Osteocyte (in vitro differentiated cells): ENCODE measurements around the gene DSE. TPM values are rescaled to one million over a fixed set of nuclear protein-coding genes. Genes with fewer than 3 reads are reported as not detected.

Experiments used
- DNase-seq: peaks from one replicate; pipeline ENCODE4 v3.0.0; 2021; ENCODE audit warnings: mixed read lengths; ENCODE audit not compliant: unreplicated experiment; ENCODE audit errors: extremely low spot score
- H3K27ac Mint-ChIP-seq: one replicate; pipeline ENCODE4 v1.8.0; 2021; ENCODE audit warnings: mild to moderate bottlenecking, mixed read lengths; ENCODE audit not compliant: unreplicated experiment
- H3K27me3 Mint-ChIP-seq: one replicate; pipeline ENCODE4 v1.8.0; 2021; ENCODE audit warnings: mixed read lengths; ENCODE audit not compliant: unreplicated experiment
- H3K36me3 Mint-ChIP-seq: one replicate; pipeline ENCODE4 v1.8.0; 2021; ENCODE audit warnings: mixed read lengths; ENCODE audit not compliant: unreplicated experiment
- H3K4me1 Mint-ChIP-seq: one replicate; pipeline ENCODE4 v1.8.0; 2021; ENCODE audit warnings: mixed read lengths; ENCODE audit not compliant: unreplicated experiment
- H3K4me3 Mint-ChIP-seq: one replicate; pipeline ENCODE4 v1.8.0; 2021; ENCODE audit warnings: mild to moderate bottlenecking, moderate library complexity, mixed read lengths; ENCODE audit not compliant: unreplicated experiment
- H3K9me3 Mint-ChIP-seq: one replicate; pipeline ENCODE4 v1.8.0; 2021; ENCODE audit warnings: mixed read lengths; ENCODE audit not compliant: unreplicated experiment
- total RNA-seq: library from RNA; stranded (reverse); gene quantifications from 2 replicates; pipeline ENCODE4 v1.2.1, GENCODE V29; 2021
- TF ChIP-seq, protein P1 (sequence below): fragments of 200-600 bp; sonication (generic); IDR thresholded peaks from 2 replicates; pipeline ENCODE4 v1.5.0; 2021; ENCODE audit warnings: antibody characterized with exemption, mild to moderate bottlenecking, moderate library complexity

Gene DSE
- total RNA-seq, 1 donor from 2014 or later, result 67.1 TPM

DNA sequence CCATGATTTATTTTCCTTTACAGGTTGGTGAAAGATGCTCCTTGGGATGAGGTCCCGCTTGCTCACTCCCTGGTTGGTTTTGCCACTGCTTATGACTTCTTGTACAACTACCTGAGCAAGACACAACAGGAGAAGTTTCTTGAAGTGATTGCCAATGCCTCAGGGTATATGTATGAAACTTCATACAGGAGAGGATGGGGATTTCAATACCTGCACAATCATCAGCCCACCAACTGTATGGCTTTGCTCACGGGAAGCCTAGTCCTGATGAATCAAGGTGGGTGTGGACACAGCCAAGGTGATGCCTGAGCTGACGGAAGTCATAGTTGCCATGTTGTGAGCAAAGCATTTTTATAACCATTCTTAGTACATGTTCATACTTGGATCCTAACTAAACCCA is 55.8 kb downstream of the DSE start:
- H3K4me3 Mint-ChIP-seq, result no peak overlapping the region
- peaks cover 38% of the 10 kb centered on the region for H3K36me3 Mint-ChIP-seq
- DNase-seq, result no peak
- H3K27ac Mint-ChIP-seq, result no peak overlapping the region
- TF ChIP-seq, protein P1, sequence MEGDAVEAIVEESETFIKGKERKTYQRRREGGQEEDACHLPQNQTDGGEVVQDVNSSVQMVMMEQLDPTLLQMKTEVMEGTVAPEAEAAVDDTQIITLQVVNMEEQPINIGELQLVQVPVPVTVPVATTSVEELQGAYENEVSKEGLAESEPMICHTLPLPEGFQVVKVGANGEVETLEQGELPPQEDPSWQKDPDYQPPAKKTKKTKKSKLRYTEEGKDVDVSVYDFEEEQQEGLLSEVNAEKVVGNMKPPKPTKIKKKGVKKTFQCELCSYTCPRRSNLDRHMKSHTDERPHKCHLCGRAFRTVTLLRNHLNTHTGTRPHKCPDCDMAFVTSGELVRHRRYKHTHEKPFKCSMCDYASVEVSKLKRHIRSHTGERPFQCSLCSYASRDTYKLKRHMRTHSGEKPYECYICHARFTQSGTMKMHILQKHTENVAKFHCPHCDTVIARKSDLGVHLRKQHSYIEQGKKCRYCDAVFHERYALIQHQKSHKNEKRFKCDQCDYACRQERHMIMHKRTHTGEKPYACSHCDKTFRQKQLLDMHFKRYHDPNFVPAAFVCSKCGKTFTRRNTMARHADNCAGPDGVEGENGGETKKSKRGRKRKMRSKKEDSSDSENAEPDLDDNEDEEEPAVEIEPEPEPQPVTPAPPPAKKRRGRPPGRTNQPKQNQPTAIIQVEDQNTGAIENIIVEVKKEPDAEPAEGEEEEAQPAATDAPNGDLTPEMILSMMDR, result no peak
- H3K27me3 Mint-ChIP-seq, result no peaks in the 10 kb centered on the region
- no peaks in the 10 kb centered on the region for H3K9me3 Mint-ChIP-seq
- H3K4me1 Mint-ChIP-seq, result peaks cover 3% of the 10 kb centered on the region

GRCh38 chr6:116429111-116429510 is 58.4 kb downstream of the DSE start:
- no peaks in the 10 kb centered on the region for H3K4me1 Mint-ChIP-seq
- no peak overlapping the region for H3K4me3 Mint-ChIP-seq
- TF ChIP-seq, protein P1, result no peak
- H3K27me3 Mint-ChIP-seq, result no peaks in the 10 kb centered on the region
- H3K9me3 Mint-ChIP-seq, result no peaks in the 10 kb centered on the region
- DNase-seq, result no peak
- H3K27ac Mint-ChIP-seq, result no peak overlapping the region
- H3K36me3 Mint-ChIP-seq, result peaks cover 47% of the 10 kb centered on the region

DNA sequence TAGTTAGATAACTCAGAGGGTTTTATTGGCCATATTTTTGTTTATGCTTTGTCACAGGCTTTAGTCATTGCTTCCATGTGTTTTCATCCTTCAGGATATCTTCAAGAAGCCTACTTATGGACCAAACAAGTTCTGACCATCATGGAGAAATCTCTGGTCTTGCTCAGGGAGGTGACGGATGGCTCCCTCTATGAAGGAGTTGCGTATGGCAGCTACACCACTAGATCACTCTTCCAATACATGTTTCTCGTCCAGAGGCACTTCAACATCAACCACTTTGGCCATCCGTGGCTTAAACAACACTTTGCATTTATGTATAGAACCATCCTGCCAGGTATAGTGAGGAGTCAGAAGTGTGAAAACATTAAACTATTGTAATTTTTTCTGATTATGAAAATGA is 60.1 kb downstream of the DSE start:
- Mint-ChIP-seq H3K4me3 (no peak overlapping the region), H3K36me3 (peaks cover 52% of the 10 kb centered on the region)
- DNase-seq, result no peak

DNA sequence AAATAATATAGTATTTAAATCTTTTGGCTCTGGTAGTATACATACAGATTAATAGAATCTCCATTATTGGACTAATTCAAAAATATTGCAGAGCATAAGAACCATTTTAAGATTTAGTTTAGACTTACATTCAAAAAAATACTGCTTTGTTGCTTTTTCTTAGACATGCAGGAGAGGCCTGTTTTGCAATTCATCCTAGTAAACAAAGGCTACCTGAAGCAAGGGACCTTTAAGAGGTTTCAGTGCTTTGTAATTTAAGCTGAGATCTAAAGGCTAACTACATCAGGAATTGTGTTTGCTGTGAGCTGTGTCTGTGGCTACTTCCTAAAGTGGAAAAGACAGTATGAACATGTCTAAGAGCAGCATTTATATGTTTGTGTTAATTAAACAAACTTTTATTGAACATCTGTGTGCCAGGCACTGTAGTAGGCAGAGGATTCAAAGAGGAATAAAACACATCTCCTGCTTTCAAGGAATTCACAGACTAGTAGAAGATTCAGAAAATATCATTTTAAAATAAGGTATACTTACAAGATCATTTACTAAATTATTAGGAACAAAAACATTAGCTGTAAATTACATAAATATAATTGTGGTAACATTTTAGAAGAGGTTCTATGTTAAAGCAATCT is 61.3 kb downstream of the DSE start:
- no peak overlapping the region for H3K27ac Mint-ChIP-seq
- no peaks in the 10 kb centered on the region for H3K9me3 Mint-ChIP-seq
- no peaks in the 10 kb centered on the region for H3K27me3 Mint-ChIP-seq
- peaks cover 52% of the 10 kb centered on the region for H3K36me3 Mint-ChIP-seq
- no peak for DNase-seq
- H3K4me1 Mint-ChIP-seq, result no peaks in the 10 kb centered on the region
- TF ChIP-seq, protein P1, result no peak
- H3K4me3 Mint-ChIP-seq, result no peak overlapping the region

More for the DNA sequence above, 60.1 kb downstream of the DSE start:
- Mint-ChIP-seq H3K27me3 (no peaks in the 10 kb centered on the region), H3K9me3 (no peaks in the 10 kb centered on the region), H3K4me1 (no peaks in the 10 kb centered on the region), H3K27ac (no peak overlapping the region)
- TF ChIP-seq, protein P1, result no peak

DNA sequence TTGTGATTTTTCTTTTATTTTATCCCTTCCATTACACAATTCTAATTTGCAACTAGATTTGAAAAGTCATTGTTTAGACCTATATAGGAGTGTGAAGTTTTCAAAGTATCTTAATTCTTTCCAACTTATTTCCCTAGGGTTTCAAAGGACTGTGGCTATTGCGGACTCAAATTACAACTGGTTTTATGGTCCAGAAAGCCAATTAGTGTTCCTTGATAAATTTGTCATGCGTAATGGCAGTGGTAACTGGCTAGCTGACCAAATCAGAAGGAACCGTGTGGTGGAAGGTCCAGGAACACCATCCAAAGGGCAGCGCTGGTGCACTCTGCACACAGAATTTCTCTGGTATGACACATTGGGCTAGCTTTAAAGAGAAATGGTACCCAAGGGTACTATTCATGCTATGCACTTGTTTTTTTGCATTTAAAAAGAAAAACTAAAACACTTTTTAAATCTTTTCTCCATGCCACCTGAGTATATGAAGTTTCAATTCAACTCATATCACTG is 62.5 kb downstream of the DSE start:
- no peak overlapping the region for H3K4me3 Mint-ChIP-seq
- H3K27ac Mint-ChIP-seq, result no peak overlapping the region
- H3K27me3 Mint-ChIP-seq, result no peaks in the 10 kb centered on the region
- no peak for DNase-seq
- H3K36me3 Mint-ChIP-seq, result peaks cover 45% of the 10 kb centered on the region
- no peaks in the 10 kb centered on the region for H3K9me3 Mint-ChIP-seq
- TF ChIP-seq, protein P1, result no peak
- peaks cover 9% of the 10 kb centered on the region for H3K4me1 Mint-ChIP-seq
